NCI-H2196 treated with DMSO at 0.1 percent for 48 hours (cell line): Measurements from ENCODE around the gene SLC7A14.

Source experiments
- DNase-seq: peaks from one replicate; lab custom pipeline; 2025; ENCODE audit not compliant: unreplicated experiment; lab: John Stamatoyannopoulos, UW

SLC7A14 gene

GRCh38 chr3:170585937-170586310 is at the start of gene SLC7A14:
Gene SLC7A14, minus strand, starts transcription at chr3:170586075. Its CDS starts 59,139 bp downstream, at chr3:170526936.
- DNase-seq: no peak

- no peak for DNase-seq
Observed at GRCh38 chr3:170635385-170635735, 49.5 kb upstream of the SLC7A14 start.

GRCh38 chr3:170634663-170635384 is 48.9 kb upstream of the SLC7A14 start:
- DNase-seq: no peak

GRCh38 chr3:170633573-170633972 is 47.7 kb upstream of the SLC7A14 start:
- DNase-seq: no peak

- no peak for DNase-seq
Observed at GRCh38 chr3:170632780-170633179, 46.9 kb upstream of the SLC7A14 start.

GRCh38 chr3:170631755-170632488 is 46.0 kb upstream of the SLC7A14 start:
- no peak for DNase-seq

GRCh38 chr3:170623524-170623923 is 37.6 kb upstream of the SLC7A14 start:
- no peak for DNase-seq

GRCh38 chr3:170622369-170623159 is 36.7 kb upstream of the SLC7A14 start:
- DNase-seq: no peak

GRCh38 chr3:170621256-170621655 is 35.4 kb upstream of the SLC7A14 start:
- DNase-seq: no peak

GRCh38 chr3:170614214-170614966 is 28.5 kb upstream of the SLC7A14 start:
- DNase-seq: no peak

- no peak for DNase-seq
Observed at GRCh38 chr3:170611751-170612150, 25.9 kb upstream of the SLC7A14 start.

- no peak for DNase-seq
Observed at GRCh38 chr3:170610321-170610884, 24.5 kb upstream of the SLC7A14 start.

GRCh38 chr3:170608475-170608874 is 22.6 kb upstream of the SLC7A14 start:
- DNase-seq: no peak

- no peak for DNase-seq
Observed at GRCh38 chr3:170606675-170607074, 20.8 kb upstream of the SLC7A14 start.

GRCh38 chr3:170605490-170605889 is 19.6 kb upstream of the SLC7A14 start:
- DNase-seq: no peak

GRCh38 chr3:170603770-170604510 is 18.1 kb upstream of the SLC7A14 start:
- no peak for DNase-seq

- DNase-seq: no peak
Observed at GRCh38 chr3:170602556-170602955, 16.7 kb upstream of the SLC7A14 start.

GRCh38 chr3:170600005-170600624 is 14.2 kb upstream of the SLC7A14 start:
- no peak for DNase-seq

GRCh38 chr3:170599091-170599490 is 13.2 kb upstream of the SLC7A14 start:
- no peak for DNase-seq

GRCh38 chr3:170598091-170598502 is 12.2 kb upstream of the SLC7A14 start:
- DNase-seq: no peak
